Measurements from ENCODE around the gene GALP.

DNA sequence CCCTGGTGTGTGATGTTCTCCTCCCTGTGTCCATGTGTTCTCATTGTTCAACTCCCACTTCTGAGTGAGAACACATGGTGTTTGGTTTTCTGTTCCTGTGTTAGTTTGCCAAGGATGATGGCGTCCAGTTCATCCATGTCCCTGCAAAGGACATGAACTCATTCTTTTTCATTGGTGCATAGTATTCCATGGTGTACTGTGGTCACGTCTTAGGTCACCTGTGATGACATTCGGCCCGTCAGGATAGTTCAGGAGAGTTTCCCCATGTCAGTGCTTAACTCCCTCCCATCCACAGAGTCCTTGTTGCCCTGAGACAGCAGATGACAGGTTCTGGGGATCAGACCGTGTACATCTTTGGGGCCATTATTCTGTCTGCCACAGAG, 26.2 kb upstream of the GALP start:
- TF ChIP-seq, protein P1, sequence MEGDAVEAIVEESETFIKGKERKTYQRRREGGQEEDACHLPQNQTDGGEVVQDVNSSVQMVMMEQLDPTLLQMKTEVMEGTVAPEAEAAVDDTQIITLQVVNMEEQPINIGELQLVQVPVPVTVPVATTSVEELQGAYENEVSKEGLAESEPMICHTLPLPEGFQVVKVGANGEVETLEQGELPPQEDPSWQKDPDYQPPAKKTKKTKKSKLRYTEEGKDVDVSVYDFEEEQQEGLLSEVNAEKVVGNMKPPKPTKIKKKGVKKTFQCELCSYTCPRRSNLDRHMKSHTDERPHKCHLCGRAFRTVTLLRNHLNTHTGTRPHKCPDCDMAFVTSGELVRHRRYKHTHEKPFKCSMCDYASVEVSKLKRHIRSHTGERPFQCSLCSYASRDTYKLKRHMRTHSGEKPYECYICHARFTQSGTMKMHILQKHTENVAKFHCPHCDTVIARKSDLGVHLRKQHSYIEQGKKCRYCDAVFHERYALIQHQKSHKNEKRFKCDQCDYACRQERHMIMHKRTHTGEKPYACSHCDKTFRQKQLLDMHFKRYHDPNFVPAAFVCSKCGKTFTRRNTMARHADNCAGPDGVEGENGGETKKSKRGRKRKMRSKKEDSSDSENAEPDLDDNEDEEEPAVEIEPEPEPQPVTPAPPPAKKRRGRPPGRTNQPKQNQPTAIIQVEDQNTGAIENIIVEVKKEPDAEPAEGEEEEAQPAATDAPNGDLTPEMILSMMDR (IDR thresholded peaks at IDR 0.05; ENCODE audit: insufficient read depth, low read length, poor library complexity, severe bottlenecking) = no peak
- TF ChIP-seq EZH2phosphoT487 (conservative IDR thresholded peaks at IDR 0.05; ENCODE audit: low read length) = no peak

Measured in SU-DHL-6 (cell line).